Liver (tissue), 9 donors: ENCODE data around the gene TM4SF1. TPM values are rescaled to one million over a fixed set of nuclear protein-coding genes. Genes with fewer than 3 reads are reported as not detected.

Source experiments
- DNase-seq: peaks from one replicate; pipeline ENCODE4 v3.0.0-alpha.2; 2017; ENCODE audit warnings: low spot score
- H3K27ac ChIP-seq, 2 donors: one replicate each; pipeline ENCODE4 v1.7.0; 2013; ENCODE audit warnings: inconsistent platforms in 2 of 2, low read length in 2 of 2, control low read depth in 1 of 2, low read depth in 1 of 2, mild to moderate bottlenecking in 1 of 2
- H3K27me3 ChIP-seq, 4 donors: one replicate each; pipeline versions ENCODE4 v1.6.1 to v1.7.0; 2013; ENCODE audit warnings: low read length in 3 of 4, inconsistent platforms in 1 of 4, mild to moderate bottlenecking in 1 of 4, moderate library complexity in 1 of 4; ENCODE audit not compliant: control insufficient read depth in 4 of 4, insufficient read depth in 4 of 4
- H3K36me3 ChIP-seq, 4 donors: one replicate each; pipeline versions ENCODE4 v1.6.1 to v1.7.0; 2013; ENCODE audit warnings: low read length in 3 of 4, mild to moderate bottlenecking in 3 of 4, low read depth in 1 of 4, moderate library complexity in 1 of 4; ENCODE audit not compliant: control insufficient read depth in 4 of 4, insufficient read depth in 3 of 4
- H3K4me1 ChIP-seq, 4 donors: one replicate each; pipeline versions ENCODE4 v1.6.1 to v1.7.0; 2013; ENCODE audit warnings: low read length in 3 of 4, mild to moderate bottlenecking in 3 of 4, moderate library complexity in 1 of 4; ENCODE audit not compliant: control insufficient read depth in 4 of 4, insufficient read depth in 4 of 4
- H3K4me3 ChIP-seq, 3 donors: one replicate each; pipeline versions ENCODE4 v1.6.1 to v1.7.0; 2013; ENCODE audit warnings: low read length in 3 of 3, control low read depth in 1 of 3, low read depth in 1 of 3, mild to moderate bottlenecking in 1 of 3
- H3K9ac ChIP-seq, 2 donors: one replicate each; pipeline ENCODE4 v1.7.0; 2013; ENCODE audit warnings: low read length in 2 of 2, mild to moderate bottlenecking in 2 of 2, moderate library complexity in 2 of 2, control low read depth in 1 of 2, low read depth in 1 of 2
- H3K9me3 ChIP-seq, 4 donors: one replicate each; pipeline versions ENCODE4 v1.6.1 to v1.7.0; 2013; ENCODE audit warnings: low read length in 3 of 4; ENCODE audit not compliant: control insufficient read depth in 4 of 4
- ATF3 ChIP-seq: IDR thresholded peaks from 2 replicates; pipeline ENCODE4 v1.6.1; 2016; ENCODE audit warnings: antibody characterized with exemption
- CTCF ChIP-seq: fragments of 150-350 bp; IDR thresholded peaks from 2 replicates; pipeline ENCODE4 v1.5.1; 2017; ENCODE audit warnings: improper control_type of control experiment, low read depth, low read length; ENCODE audit not compliant: missing input control
- EGR1 ChIP-seq, 2 donors: IDR thresholded peaks; 2 replicates each; pipeline ENCODE4 v1.6.1; 2016 to 2018; ENCODE audit warnings: antibody characterized with exemption in 2 of 2, low read depth in 2 of 2
- FOXA1 ChIP-seq: IDR thresholded peaks from 2 replicates; pipeline ENCODE4 v1.6.1; 2016; ENCODE audit warnings: antibody characterized with exemption
- FOXA2 ChIP-seq: IDR thresholded peaks from 2 replicates; pipeline ENCODE4 v1.6.1; 2016; ENCODE audit warnings: antibody characterized with exemption
- GABPA ChIP-seq, 2 donors: IDR thresholded peaks in 1 of 2; conservative IDR thresholded peaks in 1 of 2; 2 replicates each; pipeline ENCODE4 v1.6.1; 2016; ENCODE audit warnings: antibody characterized with exemption in 2 of 2, mild to moderate bottlenecking in 1 of 2, moderate library complexity in 1 of 2
- HNF4G ChIP-seq: IDR thresholded peaks from 2 replicates; pipeline ENCODE4 v1.6.1; 2016; ENCODE audit warnings: antibody characterized with exemption
- JUND ChIP-seq, 2 donors: IDR thresholded peaks; 2 replicates each; pipeline ENCODE4 v1.6.1; 2016; ENCODE audit warnings: antibody characterized with exemption in 2 of 2
- MAX ChIP-seq: IDR thresholded peaks from 2 replicates; pipeline ENCODE4 v1.6.1; 2016; ENCODE audit warnings: antibody characterized with exemption
- NR2F2 ChIP-seq: IDR thresholded peaks from 2 replicates; pipeline ENCODE4 v1.6.1; 2016; ENCODE audit warnings: antibody characterized with exemption
- RAD21 ChIP-seq, 2 donors: IDR thresholded peaks; 2 replicates each; pipeline ENCODE4 v1.6.1; 2016; ENCODE audit warnings: antibody characterized with exemption in 2 of 2, mild to moderate bottlenecking in 2 of 2
- REST ChIP-seq: IDR thresholded peaks from 2 replicates; pipeline ENCODE4 v1.6.1; 2016; ENCODE audit warnings: antibody characterized with exemption, mild to moderate bottlenecking
- RXRA ChIP-seq, 2 donors: IDR thresholded peaks; 2 replicates each; pipeline ENCODE4 v1.6.1; 2017 to 2018; ENCODE audit warnings: antibody characterized with exemption in 2 of 2, mild to moderate bottlenecking in 1 of 2
- SP1 ChIP-seq: IDR thresholded peaks from 2 replicates; pipeline ENCODE4 v1.6.1; 2018; ENCODE audit warnings: antibody characterized with exemption, mild to moderate bottlenecking
- TAF1 ChIP-seq: conservative IDR thresholded peaks from 2 replicates; pipeline ENCODE4 v1.6.1; 2016; ENCODE audit warnings: antibody characterized with exemption, mild to moderate bottlenecking
- YY1 ChIP-seq: IDR thresholded peaks from 2 replicates; pipeline ENCODE4 v1.6.1; 2016; ENCODE audit warnings: antibody characterized with exemption, mild to moderate bottlenecking
- ZBTB33 ChIP-seq: IDR thresholded peaks from 2 replicates; pipeline ENCODE4 v1.6.1; 2016; ENCODE audit warnings: antibody characterized with exemption
- WGBS: extraction: QIAGEN DNeasy Blood & Tissue Kit; methylation state at CpG from one replicate; pipeline ENCODE4 v1.1.7; 2013; 5-methylcytosine and 5-hydroxymethylcytosine counted together
- polyA plus RNA-seq, 2 donors: library from polyadenylated mRNA; stranded (reverse) in 1 of 2; unstranded in 1 of 2; fragments of 200-250 nt in 1 of 2; fragments of >200 nt in 1 of 2; fragmentation: Nextera tagmentation in 1 of 2; extraction: Ambion mirVana in 1 of 2; gene quantifications; one replicate each; pipeline versions ENCODE4 v1.2.1 to v1.2.3, GENCODE V29; 2013 to 2015
- total RNA-seq, 2 donors: library from RNA; depleted of rRNA; stranded (reverse); fragments of >200 nt; gene quantifications; one replicate each; pipeline ENCODE4 v1.2.3, GENCODE V29; 2014
- donor health status: healthy.
- donor health status: healthy.
- donor health status: healthy.
- donor health status: healthy.
- donor health status: healthy.

TM4SF1 gene
- total and polyA plus RNA-seq, 4 donors = 20.0 to 31.5 (median 25.1) TPM

GRCh38 chr3:149402481-149402880, 25.0 kb upstream of the TM4SF1 start (continued):
- TF ChIP-seq REST (no peak), ATF3 (no peak), GABPA (IDR thresholded peaks at IDR 0.05 in 1 of 2, conservative IDR thresholded peaks at IDR 0.05 in 1 of 2) (no peak)

GRCh38 chr3:149401926-149402310, 24.5 kb upstream of the TM4SF1 start:
- no peak for TF ChIP-seq TAF1
- no peak for TF ChIP-seq GABPA (IDR thresholded peaks at IDR 0.05 in 1 of 2, conservative IDR thresholded peaks at IDR 0.05 in 1 of 2)
- TF ChIP-seq ZBTB33 = peak; percentile 2
- TF ChIP-seq REST = peak; percentile 6
- Histone ChIP-seq H3K27me3 (no peaks in the 10 kb centered on the region), H3K27ac (peak overlapping the region; percentile 88 to 89), H3K36me3 (no peaks in the 10 kb centered on the region), H3K4me1 (peaks cover 3 to 41% (median 26%) of the 10 kb centered on the region in 4 donors), H3K9me3 (no peaks in the 10 kb centered on the region), H3K9ac (peak overlapping the region in 1 of 2 donors; percentile 44), H3K4me3 (no peak overlapping the region)
- WGBS = 38% methylated on average over 2 of the region's 2 CpGs
- no peak for DNase-seq

GRCh38 chr3:149401212-149401925, 23.9 kb upstream of the TM4SF1 start:
- no peaks in the 10 kb centered on the region for H3K27me3 ChIP-seq
- H3K9me3 ChIP-seq = no peaks in the 10 kb centered on the region
- peaks cover 7 to 47% (median 31%) of the 10 kb centered on the region in 4 donors for H3K4me1 ChIP-seq
- peak overlapping the region in 1 of 2 donors; percentile 58 for H3K9ac ChIP-seq
- no peak for DNase-seq
- H3K27ac ChIP-seq = peak overlapping the region; percentile 89 to 93
- no peaks in the 10 kb centered on the region for H3K36me3 ChIP-seq
- 22% methylated on average over 3 of the region's 3 CpGs for WGBS
- H3K4me3 ChIP-seq = peak overlapping the region in 1 of 3 donors; percentile 4
- peak; percentile 47 to 57 for TF ChIP-seq RAD21 (IDR thresholded peaks at IDR 0.05)
- peak; percentile 82 for TF ChIP-seq MAX
- peak; percentile 82 for TF ChIP-seq YY1
- TF ChIP-seq GABPA (IDR thresholded peaks at IDR 0.05 in 1 of 2, conservative IDR thresholded peaks at IDR 0.05 in 1 of 2) = peak; percentile 70 to 77
- TF ChIP-seq NR2F2 = no peak
- peak; percentile 17 to 20 for TF ChIP-seq EGR1 (IDR thresholded peaks at IDR 0.05; ENCODE audit: low read depth in 2 of 2)
- peak; percentile 34 for TF ChIP-seq TAF1
- peak; percentile 67 for TF ChIP-seq HNF4G
- TF ChIP-seq JUND (IDR thresholded peaks at IDR 0.05) = peak; percentile 89 to 96
- peak; percentile 96 for TF ChIP-seq SP1
- TF ChIP-seq FOXA1 = peak; percentile 100
- TF ChIP-seq FOXA2 = peak; percentile 100
- TF ChIP-seq ATF3 = peak; percentile 79
- TF ChIP-seq CTCF = no peak
- peak; percentile 75 to 87 for TF ChIP-seq RXRA (IDR thresholded peaks at IDR 0.05)
